NCI-H345 (cell line): ENCODE data around the gene MAPK8.

ENCODE experiments used
- DNase-seq: peaks from one replicate; lab custom pipeline; 2025; lab: John Stamatoyannopoulos, UW

Gene MAPK8

GRCh38 chr10:48449501-48450232, 143.2 kb downstream of the MAPK8 start:
- DNase-seq = no peak

GRCh38 chr10:48450233-48450740, 143.8 kb downstream of the MAPK8 start:
- DNase-seq = no peak

- no peak for DNase-seq
These were observed 144.4 kb downstream of the MAPK8 start for GRCh38 chr10:48450741-48451466.

GRCh38 chr10:48451969-48452878, 145.7 kb downstream of the MAPK8 start:
- DNase-seq = no peak

GRCh38 chr10:48452879-48453412, 146.5 kb downstream of the MAPK8 start:
- DNase-seq = no peak

- DNase-seq = no peak
These were observed 147.2 kb downstream of the MAPK8 start for GRCh38 chr10:48453451-48454301.

- DNase-seq = no peak
These were observed 148.0 kb downstream of the MAPK8 start for GRCh38 chr10:48454302-48455054.

GRCh38 chr10:48455055-48455391, 148.5 kb downstream of the MAPK8 start:
- no peak for DNase-seq

GRCh38 chr10:48455392-48456151, 149.1 kb downstream of the MAPK8 start:
- no peak for DNase-seq

- no peak for DNase-seq
These were observed 149.9 kb downstream of the MAPK8 start for GRCh38 chr10:48456361-48456804.

GRCh38 chr10:48456808-48457761, 150.6 kb downstream of the MAPK8 start:
- no peak for DNase-seq

- DNase-seq = no peak
These were observed 151.6 kb downstream of the MAPK8 start for GRCh38 chr10:48457949-48458661.

GRCh38 chr10:48458662-48459048, 152.2 kb downstream of the MAPK8 start:
- DNase-seq = no peak

- DNase-seq = no peak
These were observed 153.0 kb downstream of the MAPK8 start for GRCh38 chr10:48459270-48460150.

GRCh38 chr10:48460182-48460581, 153.7 kb downstream of the MAPK8 start:
- DNase-seq = no peak

- no peak for DNase-seq
These were observed 155.4 kb downstream of the MAPK8 start for GRCh38 chr10:48461623-48462481.
